Activated CD4-positive, alpha-beta T cell treated with anti-CD3 and anti-CD28 coated beads, Interleukin-2, amount 50 U/mL, for 1 hour (primary cell): Measurements from ENCODE around the gene FAM184B.

ENCODE experiments used
- DNase-seq: peaks from one replicate; pipeline ENCODE4 v3.0.0-alpha.2; 2020

FAM184B gene

GRCh38 chr4:17623451-17624001 lies 157.9 kb downstream of the FAM184B start:
- DNase-seq = no peak

- no peak for DNase-seq
These were observed 161.9 kb downstream of the FAM184B start for GRCh38 chr4:17619416-17620105.

GRCh38 chr4:17618926-17619325 lies 162.5 kb downstream of the FAM184B start:
- DNase-seq = no peak

- DNase-seq = no peak
These were observed 165.1 kb downstream of the FAM184B start for GRCh38 chr4:17616283-17616682.

GRCh38 chr4:17614416-17615299 lies 166.8 kb downstream of the FAM184B start, which contains the start of gene MED28:
TSS of gene MED28 (plus strand) at chr4:17614641. CDS start at chr4:17614655, 14 bp downstream.
- DNase-seq = peak; percentile 94

- peak; percentile 8 for DNase-seq
These were observed 167.5 kb downstream of the FAM184B start for GRCh38 chr4:17613761-17614415.

- DNase-seq = no peak
These were observed 176.2 kb downstream of the FAM184B start for GRCh38 chr4:17605236-17605635.

- no peak for DNase-seq
These were observed 181.6 kb downstream of the FAM184B start for GRCh38 chr4:17599826-17600225.

GRCh38 chr4:17597517-17597916 lies 183.9 kb downstream of the FAM184B start:
- no peak for DNase-seq

- no peak for DNase-seq
These were observed 185.9 kb downstream of the FAM184B start for GRCh38 chr4:17595471-17596005.

GRCh38 chr4:17589355-17589754 lies 192.1 kb downstream of the FAM184B start:
- no peak for DNase-seq

GRCh38 chr4:17587094-17587822 lies 194.2 kb downstream of the FAM184B start:
- no peak for DNase-seq

GRCh38 chr4:17584521-17585213 lies 196.8 kb downstream of the FAM184B start:
- DNase-seq = no peak

GRCh38 chr4:17583941-17584340 lies 197.5 kb downstream of the FAM184B start:
- no peak for DNase-seq

GRCh38 chr4:17583276-17583675 lies 198.1 kb downstream of the FAM184B start:
- DNase-seq = no peak

GRCh38 chr4:17580969-17581368 lies 200.5 kb downstream of the FAM184B start:
- no peak for DNase-seq
